AG04449 (cell line): ENCODE measurements around the gene CDC20B.

Experiments
- CTCF ChIA-PET: fragments of 350-600 bp; formaldehyde crosslinking; extraction: SDS; loops from one replicate; lab custom pipeline; 2021; ENCODE audit warnings: antibody characterized with exemption; lab: Yijun Ruan, JAX
- POLR2A ChIA-PET: fragments of 400-600, 350-600 bp; formaldehyde crosslinking; extraction: SDS; loops from one replicate; lab custom pipeline; 2020; ENCODE audit warnings: antibody characterized with exemption, inconsistent platforms; lab: Yijun Ruan, JAX
- DNase-seq: peaks from one replicate; pipeline ENCODE4 v3.0.0-alpha.2; 2010; ENCODE audit warnings: low read depth, low spot score
- H3K4me3 ChIP-seq: 2 replicates; pipeline ENCODE4 v1.5.1; 2011; ENCODE audit warnings: low read depth, mild to moderate bottlenecking, control low read depth, low read length
- CTCF ChIP-seq: IDR thresholded peaks from one replicate; pipeline ENCODE4 v1.5.1; 2011; ENCODE audit warnings: mild to moderate bottlenecking, moderate library complexity, low read length, control low read depth, inconsistent platforms; ENCODE audit not compliant: insufficient read depth; ENCODE audit errors: missing control alignments

The CDC20B gene

GRCh38 chr5:55081541-55081940 is 91.4 kb downstream of the CDC20B start:
- no peak overlapping the region for H3K4me3 ChIP-seq
- TF ChIP-seq CTCF: no peak
- CTCF ChIA-PET: interaction anchor here (0.8 kb wide), 1 partner anchor 137 kb away, joined by 3 read pairs; no protein-coding TSS in a partner anchor
- DNase-seq: no peak
- POLR2A ChIA-PET: no interaction called here

DNA sequence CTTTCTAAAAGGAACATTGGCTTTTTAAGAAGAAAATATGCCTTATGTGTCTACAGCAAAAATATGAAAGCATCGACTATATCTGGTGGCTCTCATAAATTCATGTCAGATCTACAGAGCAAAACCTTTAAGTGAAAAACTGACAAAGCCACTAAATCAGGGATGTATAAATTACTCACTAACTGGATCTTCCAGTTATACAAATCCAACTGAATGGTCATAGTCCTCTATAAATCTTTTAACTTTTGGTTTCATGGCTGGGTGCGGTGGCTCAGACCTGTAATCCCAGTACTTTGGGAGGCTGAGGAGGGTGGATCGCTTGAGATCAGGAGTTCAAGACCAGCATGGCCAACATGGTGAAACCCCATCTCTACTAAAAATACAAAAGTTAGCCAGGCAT is 99.8 kb downstream of the CDC20B start:
- POLR2A ChIA-PET: no interaction called here
- CTCF ChIA-PET: interaction anchor here (1.0 to 1.5 kb wide), 3 partner anchors 7 to 129 kb away, joined by 3 to 4 read pairs (median 3); no protein-coding TSS in a partner anchor
- H3K4me3 ChIP-seq: no peak overlapping the region
- no peak for TF ChIP-seq CTCF
- no peak for DNase-seq

GRCh38 chr5:55072666-55073065 is 100.3 kb downstream of the CDC20B start:
- no peak overlapping the region for H3K4me3 ChIP-seq
- ChIA-PET POLR2A (no interaction called here), CTCF (interaction anchor here (0.6 to 1.2 kb wide), 3 partner anchors 36 to 128 kb away, joined by 3 read pairs; no protein-coding TSS in a partner anchor)
- no peak for TF ChIP-seq CTCF
- DNase-seq: no peak

- ChIA-PET CTCF (no interaction called here), POLR2A (no interaction called here)
- TF ChIP-seq CTCF: no peak
- no peak for DNase-seq
- no peak overlapping the region for H3K4me3 ChIP-seq
Observed at GRCh38 chr5:55071413-55071812, 101.6 kb downstream of the CDC20B start.

DNA sequence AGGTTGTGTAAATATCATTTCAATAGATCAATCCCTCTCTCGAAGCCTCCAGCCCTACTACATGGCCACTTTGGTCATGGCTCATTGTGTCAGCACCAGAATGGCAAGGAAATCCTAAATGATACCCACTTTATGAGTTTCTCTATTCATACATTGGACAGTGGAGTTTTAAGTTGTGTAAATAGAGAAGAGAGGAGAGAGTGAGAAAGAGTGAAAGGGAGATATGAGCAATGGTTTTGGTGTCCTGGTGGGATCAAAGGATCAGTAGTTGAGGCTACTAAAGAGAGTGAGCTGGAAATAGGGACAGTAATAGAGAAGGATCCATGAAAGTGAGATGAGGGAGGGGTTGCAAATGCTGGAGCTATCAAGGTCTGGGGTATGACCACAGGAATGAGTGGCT is 102.0 kb downstream of the CDC20B start:
- ChIA-PET CTCF (interaction anchor here (1.3 kb wide), 1 partner anchor 76 kb away, joined by 4 read pairs; no protein-coding TSS in a partner anchor), POLR2A (no interaction called here)
- TF ChIP-seq CTCF: no peak
- H3K4me3 ChIP-seq: no peak overlapping the region
- no peak for DNase-seq

- TF ChIP-seq CTCF: no peak
- CTCF ChIA-PET: interaction anchor here (1.8 kb wide), 1 partner anchor 8 kb away, joined by 4 read pairs; no protein-coding TSS in a partner anchor
- POLR2A ChIA-PET: no interaction called here
- no peak overlapping the region for H3K4me3 ChIP-seq
- DNase-seq: no peak
Observed at GRCh38 chr5:55066277-55066676, 106.7 kb downstream of the CDC20B start.
